ENCODE data around the gene GPER1.
"Not testable (repeated sequence)": the region's sequence is repeated elsewhere in the genome, so short reads cannot be mapped to it uniquely, and the experiment has no call there.

Gene GPER1

DNA sequence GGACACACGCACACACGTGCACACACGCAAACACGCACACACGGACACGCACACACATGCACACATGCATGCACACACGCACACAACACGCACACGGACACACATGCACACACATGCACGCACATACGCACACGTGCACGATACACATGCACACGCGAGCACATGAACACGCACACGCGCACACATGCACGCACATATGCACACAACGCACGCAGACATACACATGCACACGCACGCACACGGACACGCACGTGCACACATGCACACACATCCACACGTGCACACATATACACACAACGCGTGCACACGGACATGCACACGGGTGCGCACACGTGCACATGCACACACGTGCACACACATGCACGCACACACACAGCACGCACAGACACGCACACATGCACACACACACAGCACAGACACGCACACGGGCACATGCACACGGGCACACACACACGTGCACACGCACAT lies 17.3 kb upstream of the GPER1 start:
- peaks cover 5% of the 10 kb centered on the region for H3K27me3 Mint-ChIP-seq (ENCODE audit: low read depth, poor library complexity)

DNA sequence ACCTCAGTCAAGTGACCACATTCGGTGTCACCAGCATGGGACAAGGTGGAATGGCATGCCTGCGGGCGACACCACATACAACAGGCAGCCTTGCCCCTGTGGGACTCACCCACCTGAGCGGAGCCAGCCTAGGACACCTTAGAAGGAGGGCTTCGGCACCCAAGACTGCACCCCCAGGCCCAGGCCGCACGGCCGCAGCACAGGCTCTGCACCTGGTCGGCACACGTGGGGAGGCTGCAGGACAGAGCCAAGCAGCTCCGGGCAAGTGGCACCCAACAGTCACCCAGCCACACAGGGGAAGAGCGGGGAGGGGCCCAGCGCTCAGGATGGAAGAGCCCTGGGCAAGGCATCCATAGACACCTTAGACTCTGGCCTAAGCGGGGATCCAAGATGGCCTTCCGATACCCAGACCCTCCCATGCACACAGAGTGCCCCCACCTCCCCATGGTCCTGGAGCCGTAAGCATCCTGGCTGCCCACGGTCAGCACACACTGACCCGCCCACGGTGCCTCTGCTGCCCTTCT lies 16.1 kb upstream of the GPER1 start:
- Mint-ChIP-seq H3K36me3 (ENCODE audit: low read depth) (peaks cover 19% of the 10 kb centered on the region), H3K4me1 (peaks cover 58% of the 10 kb centered on the region), H3K9me3 (peaks cover 16% of the 10 kb centered on the region), H3K4me3 (no peak overlapping the region), H3K27ac (no peak overlapping the region), H3K27me3 (ENCODE audit: low read depth, poor library complexity) (peaks cover 5% of the 10 kb centered on the region)
- TF ChIP-seq, protein P1, sequence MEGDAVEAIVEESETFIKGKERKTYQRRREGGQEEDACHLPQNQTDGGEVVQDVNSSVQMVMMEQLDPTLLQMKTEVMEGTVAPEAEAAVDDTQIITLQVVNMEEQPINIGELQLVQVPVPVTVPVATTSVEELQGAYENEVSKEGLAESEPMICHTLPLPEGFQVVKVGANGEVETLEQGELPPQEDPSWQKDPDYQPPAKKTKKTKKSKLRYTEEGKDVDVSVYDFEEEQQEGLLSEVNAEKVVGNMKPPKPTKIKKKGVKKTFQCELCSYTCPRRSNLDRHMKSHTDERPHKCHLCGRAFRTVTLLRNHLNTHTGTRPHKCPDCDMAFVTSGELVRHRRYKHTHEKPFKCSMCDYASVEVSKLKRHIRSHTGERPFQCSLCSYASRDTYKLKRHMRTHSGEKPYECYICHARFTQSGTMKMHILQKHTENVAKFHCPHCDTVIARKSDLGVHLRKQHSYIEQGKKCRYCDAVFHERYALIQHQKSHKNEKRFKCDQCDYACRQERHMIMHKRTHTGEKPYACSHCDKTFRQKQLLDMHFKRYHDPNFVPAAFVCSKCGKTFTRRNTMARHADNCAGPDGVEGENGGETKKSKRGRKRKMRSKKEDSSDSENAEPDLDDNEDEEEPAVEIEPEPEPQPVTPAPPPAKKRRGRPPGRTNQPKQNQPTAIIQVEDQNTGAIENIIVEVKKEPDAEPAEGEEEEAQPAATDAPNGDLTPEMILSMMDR (IDR thresholded peaks at IDR 0.05) = no peak
- no peak for DNase-seq

More for the DNA sequence above, 17.3 kb upstream of the GPER1 start:
- no peak overlapping the region for H3K4me3 Mint-ChIP-seq
- DNase-seq = no peak
- H3K27ac Mint-ChIP-seq = no peak overlapping the region
- H3K36me3 Mint-ChIP-seq (ENCODE audit: low read depth) = peaks cover 19% of the 10 kb centered on the region
- peaks cover 50% of the 10 kb centered on the region for H3K4me1 Mint-ChIP-seq
- TF ChIP-seq, protein P1 (IDR thresholded peaks at IDR 0.05) = no peak
- H3K9me3 Mint-ChIP-seq = peaks cover 16% of the 10 kb centered on the region

DNA sequence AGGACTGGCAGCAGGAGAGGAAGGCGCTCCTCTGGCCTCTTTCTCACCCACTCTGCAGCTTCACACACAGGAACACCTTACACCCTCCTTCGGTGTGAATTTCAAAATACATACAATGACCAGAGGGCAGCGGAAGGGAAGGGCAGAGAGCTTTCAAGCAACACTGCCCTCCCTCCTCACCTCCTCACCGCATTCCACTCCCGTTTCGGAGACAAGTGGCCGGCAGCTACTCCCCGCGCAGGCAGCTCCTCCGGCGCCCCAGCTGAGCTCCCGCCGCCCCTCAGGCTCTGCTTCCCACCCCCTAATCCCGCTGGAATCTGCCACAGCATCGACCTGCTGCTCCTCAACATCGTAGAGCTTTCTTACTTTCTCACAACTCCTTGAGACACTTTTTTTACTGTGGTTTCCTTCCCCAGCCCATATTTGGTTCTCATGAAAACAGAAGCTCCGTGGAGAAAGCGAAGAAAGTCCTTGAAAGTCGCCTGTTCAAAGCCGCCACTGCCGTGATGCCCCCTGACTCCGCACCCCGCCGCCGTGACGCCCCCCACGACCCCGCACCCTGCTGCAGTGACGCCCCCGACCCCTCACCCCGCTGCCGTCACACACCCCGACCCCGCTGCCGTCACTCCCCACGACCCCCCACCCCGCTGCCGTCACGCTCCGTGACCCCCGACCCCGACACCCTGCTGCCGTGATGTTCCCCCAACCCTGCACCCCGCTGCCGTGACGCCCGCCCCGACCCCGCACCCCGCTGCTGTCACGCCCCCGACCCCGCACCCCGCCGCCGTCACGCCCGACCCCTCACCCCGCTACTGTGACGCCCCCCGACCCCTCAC lies 14.6 kb upstream of the GPER1 start:
- Mint-ChIP-seq H3K4me3 (peak overlapping the region; percentile 49), H3K4me1 (peaks cover 69% of the 10 kb centered on the region), H3K9me3 (peaks cover 16% of the 10 kb centered on the region), H3K27ac (peak overlapping the region; percentile 91), H3K27me3 (ENCODE audit: low read depth, poor library complexity) (peaks cover 5% of the 10 kb centered on the region), H3K36me3 (ENCODE audit: low read depth) (peaks cover 19% of the 10 kb centered on the region)
- DNase-seq = peak; percentile 42
- TF ChIP-seq, protein P1 (IDR thresholded peaks at IDR 0.05) = no peak

DNA sequence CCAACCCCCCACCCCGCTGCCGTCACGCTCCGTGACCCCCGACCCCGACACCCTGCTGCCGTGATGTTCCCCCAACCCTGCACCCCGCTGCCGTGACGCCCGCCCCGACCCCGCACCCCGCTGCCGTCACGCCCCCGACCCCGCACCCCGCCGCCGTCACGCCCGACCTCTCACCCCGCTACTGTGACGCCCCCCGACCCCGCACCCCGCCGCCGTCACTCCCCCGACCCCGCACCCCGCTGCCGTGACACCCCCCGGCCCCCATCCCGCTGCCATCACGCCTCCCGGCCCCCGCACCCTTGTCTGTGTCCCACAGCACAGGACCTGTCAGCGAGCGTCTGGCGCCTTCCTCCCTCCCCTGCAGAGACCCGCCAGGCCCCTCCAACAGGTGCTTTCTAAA lies 13.9 kb upstream of the GPER1 start:
- H3K4me3 Mint-ChIP-seq; H3K27ac Mint-ChIP-seq; H3K27me3 Mint-ChIP-seq (ENCODE audit: low read depth, poor library complexity); DNase-seq: not testable (repeated sequence)
- H3K4me1 Mint-ChIP-seq = peaks cover 67% of the 10 kb centered on the region
- H3K36me3 Mint-ChIP-seq (ENCODE audit: low read depth) = peaks cover 13% of the 10 kb centered on the region
- H3K9me3 Mint-ChIP-seq = peaks cover 10% of the 10 kb centered on the region

DNA sequence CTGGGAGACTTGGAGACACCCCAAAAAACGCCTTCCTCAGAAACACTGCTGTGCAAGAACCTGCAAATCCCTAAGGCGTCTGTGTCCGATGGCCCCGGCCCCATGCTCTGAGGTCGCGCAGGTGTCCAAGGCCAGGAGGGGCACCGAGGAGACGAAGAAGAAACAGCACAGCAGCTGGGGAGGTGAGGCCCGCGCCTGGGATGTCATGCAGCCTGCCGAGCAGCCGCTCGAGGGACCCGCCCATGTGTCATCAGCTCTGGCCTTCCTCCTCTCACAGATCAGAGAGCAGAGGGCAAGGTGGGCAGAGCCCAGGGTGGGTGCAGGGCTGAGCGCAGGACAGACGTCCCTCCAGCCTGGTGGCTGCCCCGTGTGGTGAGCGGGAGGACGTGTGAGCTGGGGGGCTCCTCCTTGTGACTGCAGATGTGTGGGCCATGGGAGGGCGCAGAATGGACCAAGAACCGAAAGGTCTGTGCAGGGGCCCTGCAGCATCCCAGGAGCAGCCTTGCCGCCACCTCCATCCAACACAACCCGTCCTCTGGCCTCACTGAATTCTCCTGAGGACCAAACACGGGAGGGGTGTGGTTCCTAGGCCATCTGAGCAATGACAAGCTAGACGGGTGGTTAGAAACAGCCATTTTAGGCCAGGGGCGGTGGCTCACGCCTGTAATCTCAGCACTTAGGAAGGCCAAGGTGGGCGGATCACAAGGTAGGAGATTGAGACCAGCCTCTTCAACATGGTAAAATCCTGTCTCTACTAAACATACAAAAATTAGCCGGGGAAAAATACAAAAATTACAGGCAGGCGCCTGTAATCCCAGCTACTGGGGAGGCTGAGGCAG lies 13.1 kb upstream of the GPER1 start:
- H3K4me1 Mint-ChIP-seq = peaks cover 73% of the 10 kb centered on the region
- H3K4me3 Mint-ChIP-seq = no peak overlapping the region
- no peak overlapping the region for H3K27ac Mint-ChIP-seq
- DNase-seq = peak; percentile 8
- TF ChIP-seq, protein P1 (IDR thresholded peaks at IDR 0.05) = no peak
- no peaks in the 10 kb centered on the region for H3K27me3 Mint-ChIP-seq (ENCODE audit: low read depth, poor library complexity)
- H3K36me3 Mint-ChIP-seq (ENCODE audit: low read depth) = peaks cover 12% of the 10 kb centered on the region
- H3K9me3 Mint-ChIP-seq = peaks cover 9% of the 10 kb centered on the region

Data from nephron progenitor cell (in vitro differentiated cells).